Measurements from ENCODE around the gene MBOAT2. TPM values are rescaled to one million over a fixed set of nuclear protein-coding genes. Genes with fewer than 3 reads are reported as not detected.

MBOAT2 gene
- total RNA-seq, 2 donors from 2014 or later = 34.3 to 51.1 TPM

GRCh38 chr2:8893474-8893873 lies 110.0 kb downstream of the MBOAT2 start:
- H3K27ac ChIP-seq = peak overlapping the region; percentile 18
- no peaks in the 10 kb centered on the region for H3K9me3 ChIP-seq
- peaks cover 9% of the 10 kb centered on the region for H3K4me1 ChIP-seq
- TF ChIP-seq, protein P1, sequence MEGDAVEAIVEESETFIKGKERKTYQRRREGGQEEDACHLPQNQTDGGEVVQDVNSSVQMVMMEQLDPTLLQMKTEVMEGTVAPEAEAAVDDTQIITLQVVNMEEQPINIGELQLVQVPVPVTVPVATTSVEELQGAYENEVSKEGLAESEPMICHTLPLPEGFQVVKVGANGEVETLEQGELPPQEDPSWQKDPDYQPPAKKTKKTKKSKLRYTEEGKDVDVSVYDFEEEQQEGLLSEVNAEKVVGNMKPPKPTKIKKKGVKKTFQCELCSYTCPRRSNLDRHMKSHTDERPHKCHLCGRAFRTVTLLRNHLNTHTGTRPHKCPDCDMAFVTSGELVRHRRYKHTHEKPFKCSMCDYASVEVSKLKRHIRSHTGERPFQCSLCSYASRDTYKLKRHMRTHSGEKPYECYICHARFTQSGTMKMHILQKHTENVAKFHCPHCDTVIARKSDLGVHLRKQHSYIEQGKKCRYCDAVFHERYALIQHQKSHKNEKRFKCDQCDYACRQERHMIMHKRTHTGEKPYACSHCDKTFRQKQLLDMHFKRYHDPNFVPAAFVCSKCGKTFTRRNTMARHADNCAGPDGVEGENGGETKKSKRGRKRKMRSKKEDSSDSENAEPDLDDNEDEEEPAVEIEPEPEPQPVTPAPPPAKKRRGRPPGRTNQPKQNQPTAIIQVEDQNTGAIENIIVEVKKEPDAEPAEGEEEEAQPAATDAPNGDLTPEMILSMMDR (IDR thresholded peaks at IDR 0.05) = no peak
- H3K27me3 ChIP-seq = no peaks in the 10 kb centered on the region
- DNase-seq = no peak
- H3K4me3 ChIP-seq = no peak overlapping the region
- H3K9ac ChIP-seq (ENCODE audit: low read depth in 2 of 2, low read length in 2 of 2) = no peak overlapping the region
- H3K36me3 ChIP-seq = no peaks in the 10 kb centered on the region
- intact Hi-C loops (cut with DNase I) = no loop called here

DNA sequence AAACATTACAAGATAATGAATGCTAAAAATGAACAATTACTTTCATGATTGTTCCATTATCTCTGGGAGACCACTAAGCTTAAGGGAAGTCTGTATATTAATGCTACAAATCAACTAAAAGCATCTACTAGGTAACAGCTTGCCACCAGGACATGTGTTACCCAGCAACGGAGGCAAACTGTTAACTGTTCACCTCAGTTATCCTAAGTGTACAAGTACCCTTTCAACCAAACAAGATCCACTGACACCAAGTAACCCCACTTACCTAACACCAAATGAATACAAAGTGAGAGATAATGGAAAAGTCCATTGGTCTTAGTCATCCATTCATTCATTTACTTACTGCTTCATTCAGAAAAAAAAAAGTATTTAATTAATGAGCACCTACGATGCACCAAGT lies 111.4 kb downstream of the MBOAT2 start:
- no peak overlapping the region for H3K4me3 ChIP-seq
- no peak overlapping the region for H3K9ac ChIP-seq (ENCODE audit: low read depth in 2 of 2, low read length in 2 of 2)
- peaks cover 10% of the 10 kb centered on the region for H3K4me1 ChIP-seq
- intact Hi-C loops (cut with DNase I) = no loop called here
- H3K27me3 ChIP-seq = no peaks in the 10 kb centered on the region
- no peaks in the 10 kb centered on the region for H3K36me3 ChIP-seq
- no peaks in the 10 kb centered on the region for H3K9me3 ChIP-seq
- no peak for DNase-seq
- TF ChIP-seq, protein P1 (IDR thresholded peaks at IDR 0.05) = no peak
- H3K27ac ChIP-seq = no peak overlapping the region

DNA sequence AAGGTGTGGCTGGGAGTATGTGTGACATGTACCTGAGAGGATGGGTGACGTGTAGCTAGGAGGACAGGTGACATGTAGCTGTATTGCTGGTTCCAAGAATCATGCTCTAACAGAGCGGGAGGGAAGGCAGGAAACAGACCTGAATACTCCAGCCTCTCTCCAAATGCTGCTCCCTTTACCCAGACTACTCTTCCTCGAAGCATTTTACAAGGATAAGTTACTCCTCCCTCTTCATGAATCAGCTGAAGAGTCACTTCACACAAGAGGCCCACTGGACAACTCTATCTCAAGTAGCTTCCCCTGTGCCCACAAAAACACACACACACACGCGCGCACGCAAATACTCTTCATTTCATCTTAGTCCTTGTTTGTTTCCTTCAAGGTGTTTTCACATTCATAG lies 113.5 kb downstream of the MBOAT2 start:
- no peak overlapping the region for H3K9ac ChIP-seq (ENCODE audit: low read depth in 2 of 2, low read length in 2 of 2)
- no peak overlapping the region for H3K27ac ChIP-seq
- no peaks in the 10 kb centered on the region for H3K9me3 ChIP-seq
- no peak overlapping the region for H3K4me3 ChIP-seq
- intact Hi-C loops (cut with DNase I) = loop anchor here (10.0 kb wide), 1 partner anchor 105 kb away; no protein-coding TSS in a partner anchor
- H3K27me3 ChIP-seq = no peaks in the 10 kb centered on the region
- peaks cover 17% of the 10 kb centered on the region for H3K4me1 ChIP-seq
- no peaks in the 10 kb centered on the region for H3K36me3 ChIP-seq
- TF ChIP-seq, protein P1 (IDR thresholded peaks at IDR 0.05) = no peak
- DNase-seq = no peak

DNA sequence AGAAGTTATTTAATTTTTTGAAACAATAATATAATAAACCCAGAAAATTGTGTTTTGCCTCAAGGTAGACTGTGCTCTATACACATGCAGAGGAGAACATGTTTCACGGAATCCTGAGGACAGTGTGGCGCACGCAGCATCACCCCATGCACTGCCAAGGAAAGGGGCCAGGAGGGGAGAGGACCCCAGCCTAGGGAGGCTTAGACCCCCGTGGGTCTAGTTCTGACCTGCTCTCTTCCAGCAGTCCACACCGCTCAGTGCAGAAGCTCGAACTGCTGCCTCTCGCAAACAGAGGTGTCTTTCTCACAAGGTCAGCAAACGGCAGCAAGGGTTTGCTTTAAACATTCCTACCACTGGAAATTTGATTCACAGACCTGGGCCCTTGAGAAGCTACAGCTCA lies 114.5 kb downstream of the MBOAT2 start:
- DNase-seq = no peak
- TF ChIP-seq, protein P1 (IDR thresholded peaks at IDR 0.05) = no peak
- intact Hi-C loops (cut with DNase I) = loop anchor here (10.0 kb wide), 1 partner anchor 106 kb away; no protein-coding TSS in a partner anchor

GRCh38 chr2:8886876-8887275 lies 116.6 kb downstream of the MBOAT2 start:
- H3K4me3 ChIP-seq = no peak overlapping the region
- DNase-seq = no peak
- no peaks in the 10 kb centered on the region for H3K9me3 ChIP-seq
- H3K4me1 ChIP-seq = peaks cover 7% of the 10 kb centered on the region
- no peaks in the 10 kb centered on the region for H3K36me3 ChIP-seq
- no peak overlapping the region for H3K27ac ChIP-seq
- no peak overlapping the region for H3K9ac ChIP-seq (ENCODE audit: low read depth in 2 of 2, low read length in 2 of 2)
- intact Hi-C loops (cut with DNase I) = loop anchor here (10.0 kb wide), 1 partner anchor 108 kb away; no protein-coding TSS in a partner anchor
- no peaks in the 10 kb centered on the region for H3K27me3 ChIP-seq
- TF ChIP-seq, protein P1 (IDR thresholded peaks at IDR 0.05) = no peak

More for the DNA sequence above, 114.5 kb downstream of the MBOAT2 start:
- H3K36me3 ChIP-seq = no peaks in the 10 kb centered on the region
- H3K9me3 ChIP-seq = no peaks in the 10 kb centered on the region
- H3K4me1 ChIP-seq = peaks cover 16% of the 10 kb centered on the region
- no peak overlapping the region for H3K9ac ChIP-seq (ENCODE audit: low read depth in 2 of 2, low read length in 2 of 2)
- H3K27ac ChIP-seq = no peak overlapping the region
- H3K4me3 ChIP-seq = no peak overlapping the region
- H3K27me3 ChIP-seq = no peaks in the 10 kb centered on the region

Measured in colonic mucosa (tissue), 4 donors.